ENCODE measurements around the gene ANKRD29.

Gene ANKRD29

DNA sequence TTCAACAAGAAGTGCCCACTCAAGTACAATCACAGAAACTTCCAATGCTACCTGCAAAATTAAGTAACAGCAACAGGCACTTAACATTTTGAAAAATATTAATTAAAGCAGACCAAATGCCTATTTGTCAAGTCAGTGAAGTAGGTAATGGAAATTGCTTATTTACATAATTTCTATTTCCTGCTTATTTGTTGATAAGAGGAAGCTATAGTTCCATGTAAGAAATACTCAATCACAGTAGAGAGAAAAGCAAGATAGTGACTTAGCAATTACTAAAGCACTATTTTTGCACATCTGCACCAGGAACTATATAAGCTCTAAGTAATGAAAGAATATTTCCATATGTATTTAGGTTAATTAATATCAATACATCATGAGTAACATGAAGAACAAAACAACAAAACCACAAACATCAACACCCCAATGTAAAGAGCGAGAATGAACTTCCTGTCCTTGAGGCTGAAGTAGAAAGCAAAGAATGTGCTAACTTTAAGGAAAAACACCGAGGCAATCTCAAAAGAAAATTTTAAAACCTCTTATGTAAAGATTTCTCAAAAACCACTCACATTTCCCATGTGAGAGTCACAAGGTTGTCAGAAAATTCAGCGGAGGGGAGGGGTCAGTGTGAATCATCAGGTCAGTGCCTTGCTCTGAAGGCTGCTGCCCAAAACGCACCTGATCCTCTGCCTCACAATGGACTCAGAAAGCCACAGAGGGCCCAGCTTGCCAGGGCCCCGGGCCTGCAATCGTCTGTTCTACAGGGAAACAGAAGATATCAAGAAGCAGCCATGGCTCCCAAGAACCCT is 88.9 kb downstream of the ANKRD29 start:
- H3K36me3 ChIP-seq = no peaks in the 10 kb centered on the region; the same call in 1 of the 2 replicates

GRCh38 chr18:23573020-23573419 is 89.7 kb downstream of the ANKRD29 start:
- Histone ChIP-seq H3K36me3 (no peaks in the 10 kb centered on the region; the same call in 1 of the 2 replicates), H3K9me3 (ENCODE audit: severe bottlenecking) (no peaks in the 10 kb centered on the region), H3K27ac (no peak overlapping the region), H3K4me3 (ENCODE audit: low read depth, low read length) (no peak overlapping the region), H3K27me3 (ENCODE audit: insufficient read depth, low read depth, severe bottlenecking) (no peaks in the 10 kb centered on the region)
- no peak for DNase-seq
- TF ChIP-seq CTCF (IDR thresholded peaks at IDR 0.05; ENCODE audit: low read depth, low read length) = no peak

More for the DNA sequence above, 88.9 kb downstream of the ANKRD29 start:
- no peak for TF ChIP-seq CTCF (IDR thresholded peaks at IDR 0.05; ENCODE audit: low read depth, low read length)
- no peaks in the 10 kb centered on the region for H3K27me3 ChIP-seq (ENCODE audit: insufficient read depth, low read depth, severe bottlenecking)
- H3K9me3 ChIP-seq (ENCODE audit: severe bottlenecking) = no peaks in the 10 kb centered on the region
- H3K27ac ChIP-seq = no peak overlapping the region
- DNase-seq = no peak
- H3K4me3 ChIP-seq (ENCODE audit: low read depth, low read length) = no peak overlapping the region

GRCh38 chr18:23572570-23572969 is 90.1 kb downstream of the ANKRD29 start:
- H3K9me3 ChIP-seq (ENCODE audit: severe bottlenecking) = no peaks in the 10 kb centered on the region
- no peak for DNase-seq
- H3K27me3 ChIP-seq (ENCODE audit: insufficient read depth, low read depth, severe bottlenecking) = no peaks in the 10 kb centered on the region
- H3K27ac ChIP-seq = no peak overlapping the region
- H3K36me3 ChIP-seq = peaks cover 2% of the 10 kb centered on the region; the same call in 1 of the 2 replicates
- no peak for TF ChIP-seq CTCF (IDR thresholded peaks at IDR 0.05; ENCODE audit: low read depth, low read length)
- H3K4me3 ChIP-seq (ENCODE audit: low read depth, low read length) = no peak overlapping the region

DNA sequence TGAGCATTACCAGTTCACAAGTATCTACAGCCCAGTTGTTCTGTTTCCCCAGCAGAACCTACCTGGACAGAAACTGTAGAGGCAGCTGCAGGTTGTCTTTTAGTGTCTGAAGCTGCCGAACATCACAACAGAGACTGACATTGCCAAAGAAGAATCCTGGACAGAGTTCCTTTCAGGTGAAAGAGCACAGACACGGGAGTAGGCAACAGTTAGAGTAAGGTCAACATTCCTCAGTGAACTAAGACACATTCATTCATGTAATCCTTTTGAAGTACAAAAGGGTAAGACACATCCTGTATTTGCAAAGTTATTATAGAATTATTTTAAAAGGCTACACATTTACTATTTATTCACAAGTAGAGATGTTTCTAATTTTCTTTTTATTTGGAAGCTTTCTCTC is 90.7 kb downstream of the ANKRD29 start:
- no peak for TF ChIP-seq CTCF (IDR thresholded peaks at IDR 0.05; ENCODE audit: low read depth, low read length)
- DNase-seq = no peak
- Histone ChIP-seq H3K27me3 (ENCODE audit: insufficient read depth, low read depth, severe bottlenecking) (no peaks in the 10 kb centered on the region), H3K27ac (no peak overlapping the region), H3K9me3 (ENCODE audit: severe bottlenecking) (no peaks in the 10 kb centered on the region), H3K4me3 (ENCODE audit: low read depth, low read length) (no peak overlapping the region), H3K36me3 (peaks cover 7% of the 10 kb centered on the region; the same call in 1 of the 2 replicates)

GRCh38 chr18:23570912-23571504 is 91.7 kb downstream of the ANKRD29 start:
- DNase-seq = no peak
- peaks cover 7% of the 10 kb centered on the region; the same call in 1 of the 2 replicates for H3K36me3 ChIP-seq
- H3K9me3 ChIP-seq (ENCODE audit: severe bottlenecking) = no peaks in the 10 kb centered on the region
- H3K27ac ChIP-seq = no peak overlapping the region
- H3K4me3 ChIP-seq (ENCODE audit: low read depth, low read length) = no peak overlapping the region
- no peaks in the 10 kb centered on the region for H3K27me3 ChIP-seq (ENCODE audit: insufficient read depth, low read depth, severe bottlenecking)
- no peak for TF ChIP-seq CTCF (IDR thresholded peaks at IDR 0.05; ENCODE audit: low read depth, low read length)

Measured in WERI-Rb-1 (cell line).